B cell (primary cell): ENCODE measurements around the gene GDF7. TPM values are rescaled to one million over a fixed set of nuclear protein-coding genes. Genes with fewer than 3 reads are reported as not detected.

ENCODE experiments used
- ATAC-seq: fragments of 200-7000 bp; cut with Tn5 transposase; one replicate; pipeline ENCODE4 v1.10.0; 2021; ENCODE audit warnings: low read depth, mild to moderate bottlenecking, moderate number of reproducible peaks, moderate library complexity
- CTCF ChIA-PET: fragments of 350-600 bp; sonication (Branson Sonifier 250); formaldehyde crosslinking; loops from one replicate; lab custom pipeline; 2021; ENCODE audit warnings: antibody characterized with exemption, inconsistent platforms; lab: Charles Lee
- POLR2A ChIA-PET: fragments of 350-600 bp; sonication (Branson Sonifier 250); formaldehyde crosslinking; loops from one replicate; lab custom pipeline; 2021; ENCODE audit warnings: antibody characterized with exemption; lab: Charles Lee
- DNase-seq: peaks from one replicate; pipeline ENCODE4 v3.0.0; 2013
- H2AFZ ChIP-seq: 2 replicates; pipeline ENCODE4 v1.6.1; 2012; ENCODE audit warnings: mild to moderate bottlenecking, low read depth, low read length; ENCODE audit not compliant: insufficient read depth, poor library complexity, severe bottlenecking
- H3K27ac ChIP-seq, 2 donors: 1 replicate in 1 of 2; 2 replicates in 1 of 2; pipeline ENCODE4 v1.5.1; 2012 to 2013; ENCODE audit warnings: low read length in 2 of 2, mild to moderate bottlenecking in 2 of 2, moderate library complexity in 1 of 2
- H3K27me3 ChIP-seq, 4 experiments: fragments of 200-600 bp in 1 of 4; sonication (generic) in 1 of 4; replicated peaks in 1 of 4; 1 replicate in 2 of 4; 2 replicates in 2 of 4; pipeline versions ENCODE4 v1.6.1 to v1.7.0; 2013 to 2016; ENCODE audit warnings: low read length in 3 of 4, mild to moderate bottlenecking in 2 of 4, mixed read lengths in 1 of 4, moderate library complexity in 1 of 4; ENCODE audit not compliant: insufficient read depth in 4 of 4, control insufficient read depth in 3 of 4; ENCODE audit errors: control extremely low read depth in 1 of 4
- H3K36me3 ChIP-seq, 2 experiments: replicated peaks in 1 of 2; 1 replicate in 1 of 2; 2 replicates in 1 of 2; pipeline versions ENCODE4 v1.6.1 to v1.7.1; 2013; ENCODE audit warnings: low read length in 1 of 2; ENCODE audit not compliant: insufficient read depth in 2 of 2, control insufficient read depth in 1 of 2; ENCODE audit errors: control extremely low read depth in 1 of 2, extremely low read depth in 1 of 2
- H3K4me1 ChIP-seq, 2 donors: fragments of 200-600 bp in 1 of 2; sonication (generic) in 1 of 2; 1 replicate in 1 of 2; 2 replicates in 1 of 2; pipeline versions ENCODE4 v1.5.1 to v1.6.1; 2013 to 2017; ENCODE audit warnings: low read length in 2 of 2; ENCODE audit not compliant: control insufficient read depth in 2 of 2, insufficient read depth in 2 of 2
- H3K4me2 ChIP-seq: replicated peaks from 2 replicates; pipeline ENCODE3; 2012; ENCODE audit warnings: mild to moderate bottlenecking, low read depth, low read length; ENCODE audit not compliant: poor library complexity, severe bottlenecking
- H3K4me3 ChIP-seq, 5 experiments: fragments of 200-600 bp in 1 of 5; sonication (generic) in 1 of 5; 1 replicate in 3 of 5; 2 replicates in 2 of 5; pipeline versions ENCODE4 v1.5.1 to v1.7.0; 2011 to 2016; ENCODE audit warnings: low read length in 4 of 5, mild to moderate bottlenecking in 4 of 5, low read depth in 2 of 5, control low read depth in 1 of 5, moderate library complexity in 1 of 5; ENCODE audit not compliant: insufficient read depth in 1 of 5; ENCODE audit errors: control extremely low read depth in 1 of 5, extremely low read depth in 1 of 5
- H3K79me2 ChIP-seq: fragments of 200-600 bp; sonication (generic); one replicate; pipeline ENCODE4 v1.6.0; 2016; ENCODE audit warnings: low read length; ENCODE audit not compliant: control insufficient read depth, insufficient read depth
- H3K9ac ChIP-seq: fragments of 200-600 bp; sonication (generic); 2 replicates; pipeline ENCODE4 v1.6.1; 2017; ENCODE audit warnings: mild to moderate bottlenecking, low read length, moderate library complexity
- H3K9me3 ChIP-seq, 3 donors: one replicate each; pipeline versions ENCODE4 v1.6.1 to v1.7.1; 2013; ENCODE audit warnings: low read length in 2 of 3; ENCODE audit not compliant: control insufficient read depth in 2 of 3, insufficient read depth in 1 of 3; ENCODE audit errors: control extremely low read depth in 1 of 3
- H4K20me1 ChIP-seq: 2 replicates; pipeline ENCODE4 v1.6.0; 2012; ENCODE audit warnings: mild to moderate bottlenecking, low read length; ENCODE audit not compliant: insufficient read depth, control insufficient read depth, poor library complexity, severe bottlenecking
- H3K27ac Mint-ChIP-seq: one replicate; pipeline ENCODE4 v1.8.0; 2021; ENCODE audit warnings: mixed read lengths
- H3K27me3 Mint-ChIP-seq: one replicate; pipeline ENCODE4 v1.8.0; 2021; ENCODE audit warnings: mixed read lengths
- H3K4me1 Mint-ChIP-seq: one replicate; pipeline ENCODE4 v1.8.0; 2021; ENCODE audit warnings: mixed read lengths
- H3K4me3 Mint-ChIP-seq: one replicate; pipeline ENCODE4 v1.8.0; 2021; ENCODE audit warnings: mixed read lengths
- H3K9me3 Mint-ChIP-seq: one replicate; pipeline ENCODE4 v1.8.0; 2022; ENCODE audit warnings: mixed read lengths; ENCODE audit not compliant: insufficient read depth
- EZH2 ChIP-seq: IDR thresholded peaks from 2 replicates; pipeline ENCODE4 v1.6.1; 2012; ENCODE audit warnings: borderline replicate concordance, low read depth, mild to moderate bottlenecking, moderate library complexity, low read length; ENCODE audit not compliant: insufficient read depth, poor library complexity, severe bottlenecking
- WGBS: methylation state at CpG from one replicate; pipeline ENCODE4 v1.1.5; 2013; ENCODE audit warnings: missing lambda C conversion rate; ENCODE audit not compliant: insufficient coverage; 5-methylcytosine and 5-hydroxymethylcytosine counted together
- intact Hi-C: fragments of 100-400 bp; cut with micrococcal nuclease; formaldehyde crosslinking; loops from one replicate; pipeline ENCODE4 v1.10.0; 2022
- polyA plus RNA-seq: library from polyadenylated mRNA; depleted of rRNA; stranded (reverse); fragments of >200 nt; gene quantifications from 2 replicates; pipeline ENCODE4 v1.2.3, GENCODE V29; 2012
- total RNA-seq, 2 donors: library from RNA; stranded (reverse); fragments of 120-200 nt in 1 of 2; gene quantifications; 1 replicate in 1 of 2; 2 replicates in 1 of 2; pipeline versions ENCODE4 v1.2.3 to v1.2.4, GENCODE V29; 2013 to 2022
- TF ChIP-seq, protein P1 (sequence below): fragments of 200-600 bp; IDR thresholded peaks from one replicate; pipeline ENCODE4 v1.8.0; 2022; ENCODE audit warnings: antibody characterized with exemption, mild to moderate bottlenecking

Gene GDF7
- total and polyA plus RNA-seq, 2 donors (not counting 1 experiment from before 2014, with no cell fraction given) = 7.0 to 15.3 TPM

- Histone ChIP-seq H3K4me1 (no peaks in the 10 kb centered on the region), H4K20me1 (peaks cover 10% of the 10 kb centered on the region), H3K4me3 (no peak overlapping the region), H3K36me3 (peaks cover 0 to 40% of the 10 kb centered on the region in 2 experiments), H2AFZ (no peak overlapping the region), H3K27ac (no peak overlapping the region), H3K9ac (no peak overlapping the region), H3K9me3 (no peaks in the 10 kb centered on the region), H3K79me2 (peaks cover 3% of the 10 kb centered on the region), H3K4me2 (no peak overlapping the region), H3K27me3 (no peaks in the 10 kb centered on the region)
- no peak for DNase-seq
- Mint-ChIP-seq H3K27me3 (no peaks in the 10 kb centered on the region), H3K4me1 (no peaks in the 10 kb centered on the region), H3K4me3 (no peak overlapping the region), H3K27ac (no peak overlapping the region), H3K9me3 (no peaks in the 10 kb centered on the region)
- intact Hi-C loops = no loop called here
- ChIA-PET POLR2A (no interaction called here), CTCF (interaction anchor here (0.8 kb wide), 1 partner anchor 17 kb away, joined by 4 read pairs; no protein-coding TSS in a partner anchor)
- ATAC-seq = no peak
- 39% methylated on average over 19 of the region's 20 CpGs for WGBS
- TF ChIP-seq EZH2 = no peak
- TF ChIP-seq, protein P1, sequence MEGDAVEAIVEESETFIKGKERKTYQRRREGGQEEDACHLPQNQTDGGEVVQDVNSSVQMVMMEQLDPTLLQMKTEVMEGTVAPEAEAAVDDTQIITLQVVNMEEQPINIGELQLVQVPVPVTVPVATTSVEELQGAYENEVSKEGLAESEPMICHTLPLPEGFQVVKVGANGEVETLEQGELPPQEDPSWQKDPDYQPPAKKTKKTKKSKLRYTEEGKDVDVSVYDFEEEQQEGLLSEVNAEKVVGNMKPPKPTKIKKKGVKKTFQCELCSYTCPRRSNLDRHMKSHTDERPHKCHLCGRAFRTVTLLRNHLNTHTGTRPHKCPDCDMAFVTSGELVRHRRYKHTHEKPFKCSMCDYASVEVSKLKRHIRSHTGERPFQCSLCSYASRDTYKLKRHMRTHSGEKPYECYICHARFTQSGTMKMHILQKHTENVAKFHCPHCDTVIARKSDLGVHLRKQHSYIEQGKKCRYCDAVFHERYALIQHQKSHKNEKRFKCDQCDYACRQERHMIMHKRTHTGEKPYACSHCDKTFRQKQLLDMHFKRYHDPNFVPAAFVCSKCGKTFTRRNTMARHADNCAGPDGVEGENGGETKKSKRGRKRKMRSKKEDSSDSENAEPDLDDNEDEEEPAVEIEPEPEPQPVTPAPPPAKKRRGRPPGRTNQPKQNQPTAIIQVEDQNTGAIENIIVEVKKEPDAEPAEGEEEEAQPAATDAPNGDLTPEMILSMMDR = no peak
Measured at GRCh38 chr2:20626698-20627513, 40.0 kb upstream of the GDF7 start.

DNA sequence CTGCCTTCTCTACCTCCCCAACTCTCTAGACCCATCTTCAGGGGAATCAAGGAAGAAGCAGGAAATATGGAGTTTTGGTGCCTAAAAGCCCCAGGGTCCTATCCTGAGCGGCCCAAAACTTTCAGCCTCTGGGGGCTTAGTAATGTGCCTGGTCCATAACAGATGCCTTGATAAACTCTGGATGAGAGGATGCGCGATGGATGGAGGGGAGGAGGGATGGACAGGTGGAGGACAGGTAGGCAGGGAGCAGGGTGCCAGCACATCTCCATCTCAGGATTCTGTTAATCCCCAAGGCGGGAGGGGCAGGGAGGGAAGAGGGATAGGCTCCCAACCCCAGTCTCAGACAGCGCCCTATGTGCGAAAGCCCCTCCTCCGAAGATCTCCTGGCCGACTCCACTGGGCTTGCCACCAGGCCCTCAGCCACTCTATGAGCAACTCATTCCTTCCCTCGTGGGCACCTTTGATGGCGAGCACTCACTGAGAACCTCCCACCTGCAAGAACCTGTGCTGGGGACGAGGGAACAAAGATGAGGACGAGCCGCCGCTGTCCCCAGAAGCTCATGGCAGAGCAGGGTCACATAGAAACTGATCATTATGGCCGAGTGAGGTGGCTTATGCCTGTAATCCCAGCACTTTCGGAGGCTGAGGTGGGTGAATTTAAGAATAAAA is 39.1 kb upstream of the GDF7 start:
- no peak overlapping the region for H2AFZ ChIP-seq
- Mint-ChIP-seq H3K4me3 (no peak overlapping the region), H3K9me3 (no peaks in the 10 kb centered on the region), H3K4me1 (no peaks in the 10 kb centered on the region), H3K27ac (no peak overlapping the region), H3K27me3 (no peaks in the 10 kb centered on the region)
- 89% methylated on average over 9 of the region's 16 CpGs for WGBS
- H3K4me2 ChIP-seq = no peak overlapping the region
- intact Hi-C loops = no loop called here
- H3K79me2 ChIP-seq = peaks cover 3% of the 10 kb centered on the region
- ATAC-seq (no peak), DNase-seq (no peak)
- H3K9me3 ChIP-seq = no peaks in the 10 kb centered on the region
- H4K20me1 ChIP-seq = peaks cover 14% of the 10 kb centered on the region
- peaks cover 0 to 33% of the 10 kb centered on the region in 2 experiments for H3K36me3 ChIP-seq
- ChIA-PET POLR2A (no interaction called here), CTCF (no interaction called here)
- no peak overlapping the region for H3K27ac ChIP-seq
- no peak overlapping the region for H3K9ac ChIP-seq
- TF ChIP-seq, protein P1 = no peak
- TF ChIP-seq EZH2 = no peak
- no peaks in the 10 kb centered on the region for H3K4me1 ChIP-seq
- H3K27me3 ChIP-seq = no peaks in the 10 kb centered on the region
- H3K4me3 ChIP-seq = no peak overlapping the region
